Measurements from ENCODE around the gene DUOXA1. TPM values are rescaled to one million over a fixed set of nuclear protein-coding genes. Genes with fewer than 3 reads are reported as not detected.

Gene DUOXA1, protein sequence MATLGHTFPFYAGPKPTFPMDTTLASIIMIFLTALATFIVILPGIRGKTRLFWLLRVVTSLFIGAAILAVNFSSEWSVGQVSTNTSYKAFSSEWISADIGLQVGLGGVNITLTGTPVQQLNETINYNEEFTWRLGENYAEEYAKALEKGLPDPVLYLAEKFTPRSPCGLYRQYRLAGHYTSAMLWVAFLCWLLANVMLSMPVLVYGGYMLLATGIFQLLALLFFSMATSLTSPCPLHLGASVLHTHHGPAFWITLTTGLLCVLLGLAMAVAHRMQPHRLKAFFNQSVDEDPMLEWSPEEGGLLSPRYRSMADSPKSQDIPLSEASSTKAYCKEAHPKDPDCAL
- total RNA-seq: not detected in 2 replicates

DNA sequence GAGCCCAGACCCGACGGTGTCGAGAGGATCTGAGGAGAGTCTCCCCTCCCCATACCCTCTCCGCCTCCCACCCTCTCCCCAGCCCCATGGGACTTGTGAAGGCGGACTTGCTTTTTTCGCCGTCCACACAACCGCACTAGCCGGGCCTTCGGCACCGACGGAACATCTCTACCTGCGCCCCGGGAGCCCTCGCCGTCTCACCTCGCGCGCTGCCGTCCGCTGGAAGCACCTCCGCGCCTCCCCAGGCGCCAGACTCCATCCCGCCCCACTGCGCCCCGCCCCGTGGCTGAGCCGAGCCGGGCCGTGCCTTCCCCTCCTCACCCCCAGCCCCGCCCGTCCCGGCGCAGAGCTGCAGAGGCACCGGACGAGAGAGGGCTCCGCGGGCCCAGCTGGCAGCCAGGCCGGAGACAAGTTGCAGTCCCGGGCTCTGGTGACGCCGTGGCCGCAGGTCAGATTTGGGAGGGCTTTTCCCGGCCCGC, at the start of gene DUOXA1, which contains the start of gene DUOX1:
Gene DUOXA1 (minus strand): TSS at position 229 of the 479 bp plus-strand sequence. CDS start 6,865 bp downstream, outside the sequence.
Gene DUOX1 (plus strand): TSS at position 344 of the 479 bp plus-strand sequence. CDS start 1,973 bp downstream, outside the sequence.
- no peak for DNase-seq (ENCODE audit: extremely low read depth, low read depth, low spot score)

GRCh38 chr15:45177285-45177684, 47.6 kb upstream of the DUOXA1 start:
- DNase-seq (ENCODE audit: extremely low read depth, low read depth, low spot score): no peak

DNA sequence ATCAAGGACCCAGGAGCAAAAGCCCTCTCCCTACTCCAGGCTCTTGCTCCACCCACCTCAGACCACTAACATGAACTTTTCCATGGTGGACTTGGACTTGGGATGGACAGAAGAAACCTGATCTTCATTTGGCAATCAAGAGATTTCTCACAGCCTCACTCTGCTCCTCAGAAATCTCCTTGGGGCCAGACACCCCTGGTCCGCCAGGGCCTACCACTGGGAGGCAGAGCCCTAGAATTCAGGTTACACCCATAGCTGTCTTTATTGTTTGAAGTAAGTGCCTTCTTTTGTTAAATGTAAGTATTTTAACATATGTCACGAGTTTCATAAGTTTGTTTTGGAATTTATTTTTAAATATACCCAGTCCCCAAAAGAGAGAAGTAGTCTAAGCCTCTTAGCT, 44.9 kb upstream of the DUOXA1 start:
- DNase-seq (ENCODE audit: extremely low read depth, low read depth, low spot score): no peak

DNA sequence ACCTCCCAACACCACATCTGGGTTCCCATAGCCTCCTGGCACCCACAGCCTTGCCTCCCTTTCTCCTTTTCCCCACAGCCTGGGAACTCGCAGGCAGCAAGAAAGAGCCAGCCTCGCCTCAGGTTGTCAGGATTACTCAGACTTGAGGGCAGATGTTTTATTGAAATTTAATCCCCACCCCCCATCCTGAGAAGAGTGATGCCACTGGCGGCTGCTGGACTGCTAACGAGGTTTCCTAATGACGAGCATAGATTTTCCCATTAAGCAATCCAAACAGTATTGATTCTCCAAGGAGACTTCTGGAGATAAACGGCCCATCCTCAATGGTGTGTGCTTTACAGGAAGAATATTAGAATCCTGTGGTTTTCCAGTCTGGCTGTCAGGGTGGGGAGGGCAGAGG, 44.4 kb upstream of the DUOXA1 start:
- DNase-seq (ENCODE audit: extremely low read depth, low read depth, low spot score): no peak

- no peak for DNase-seq (ENCODE audit: extremely low read depth, low read depth, low spot score)
These were observed 42.2 kb upstream of the DUOXA1 start for GRCh38 chr15:45171912-45172311.

- no peak for DNase-seq (ENCODE audit: extremely low read depth, low read depth, low spot score)
These were observed 40.2 kb upstream of the DUOXA1 start for GRCh38 chr15:45169608-45170480.

GRCh38 chr15:45168751-45169551, 39.3 kb upstream of the DUOXA1 start:
- DNase-seq (ENCODE audit: extremely low read depth, low read depth, low spot score): no peak

DNA sequence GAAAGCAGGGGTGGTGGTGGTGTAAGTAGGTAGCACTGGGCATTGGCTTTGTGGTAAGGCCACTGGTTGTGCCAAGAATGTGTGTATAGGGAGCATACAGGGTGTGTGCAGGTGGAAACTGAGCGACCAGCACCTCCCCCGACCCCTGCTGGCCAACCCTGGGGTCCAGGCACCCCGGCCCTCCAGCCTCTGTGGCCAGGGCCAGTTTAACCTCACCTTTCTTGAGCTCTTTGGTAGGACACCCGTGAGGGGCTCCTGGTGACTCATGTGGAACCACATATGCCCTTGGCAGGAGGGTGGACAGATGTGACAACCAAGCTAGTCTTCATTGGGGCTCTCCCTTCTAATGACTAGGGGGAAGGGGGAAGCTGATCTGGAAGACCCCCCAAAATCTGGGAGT, 38.6 kb upstream of the DUOXA1 start:
- no peak for DNase-seq (ENCODE audit: extremely low read depth, low read depth, low spot score)

- DNase-seq (ENCODE audit: extremely low read depth, low read depth, low spot score): no peak
These were observed 38.0 kb upstream of the DUOXA1 start for GRCh38 chr15:45167631-45168205.

DNA sequence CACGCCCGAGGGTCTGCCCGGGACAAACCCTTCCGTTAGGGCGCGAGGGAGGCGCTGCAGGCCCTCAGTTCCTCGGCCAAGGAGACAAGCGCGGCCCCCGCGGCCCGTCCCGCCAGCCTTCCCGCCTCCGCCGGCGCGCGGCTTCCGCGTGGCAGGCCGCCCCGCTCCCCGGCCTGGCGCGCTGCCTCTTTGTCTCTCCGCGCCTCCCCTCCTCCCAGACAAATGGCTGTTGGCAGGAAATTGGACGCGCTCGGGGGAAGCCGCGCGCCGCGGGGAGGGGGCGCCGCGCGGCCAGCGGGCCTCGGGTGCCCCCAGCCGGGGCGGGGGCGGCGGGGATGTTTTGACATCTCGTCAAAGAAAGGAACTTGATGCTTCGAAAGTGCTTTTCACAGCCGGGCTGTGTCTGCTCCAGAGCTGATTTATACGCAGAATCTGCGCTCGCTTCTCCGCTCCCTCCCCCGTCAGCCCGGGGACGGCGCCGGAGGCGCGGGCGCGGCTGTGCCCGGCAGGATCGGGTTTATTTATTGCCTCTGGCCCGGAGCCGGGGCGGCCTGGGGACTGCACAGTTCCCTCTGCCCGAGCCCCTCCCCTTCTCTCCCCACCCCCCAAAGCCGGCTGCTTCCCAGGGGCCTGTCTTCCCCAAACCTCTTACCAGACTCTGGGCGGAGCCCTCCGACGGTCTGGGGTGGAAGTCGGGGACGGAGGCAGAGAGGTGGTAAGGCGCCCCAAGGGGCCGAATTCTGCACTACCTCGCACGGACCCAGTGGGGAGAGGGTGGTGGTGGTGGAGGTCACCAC, 37.4 kb upstream of the DUOXA1 start:
- peak; percentile 29 for DNase-seq (ENCODE audit: extremely low read depth, low read depth, low spot score)

DNA sequence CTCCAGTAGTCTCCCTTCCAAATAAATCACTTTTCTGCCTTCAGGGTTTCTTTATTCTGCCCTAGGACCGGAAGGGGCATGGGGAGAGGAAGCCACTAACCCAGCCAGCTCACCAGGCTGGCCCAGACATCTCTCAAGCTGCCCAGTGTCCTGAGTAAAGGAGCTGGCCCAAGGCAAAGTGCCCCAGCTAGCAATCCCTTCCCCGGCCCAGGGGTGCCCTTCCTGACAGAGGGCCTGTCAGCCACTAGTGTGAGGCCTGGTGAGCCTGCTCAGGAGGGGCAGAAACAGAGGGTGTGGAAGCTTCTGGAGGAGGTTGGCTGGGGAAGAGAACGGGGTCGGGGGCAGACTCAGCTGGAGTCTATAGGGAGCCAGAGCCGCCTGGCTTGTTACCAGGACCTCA, 35.9 kb upstream of the DUOXA1 start:
- no peak for DNase-seq (ENCODE audit: extremely low read depth, low read depth, low spot score)

DNA sequence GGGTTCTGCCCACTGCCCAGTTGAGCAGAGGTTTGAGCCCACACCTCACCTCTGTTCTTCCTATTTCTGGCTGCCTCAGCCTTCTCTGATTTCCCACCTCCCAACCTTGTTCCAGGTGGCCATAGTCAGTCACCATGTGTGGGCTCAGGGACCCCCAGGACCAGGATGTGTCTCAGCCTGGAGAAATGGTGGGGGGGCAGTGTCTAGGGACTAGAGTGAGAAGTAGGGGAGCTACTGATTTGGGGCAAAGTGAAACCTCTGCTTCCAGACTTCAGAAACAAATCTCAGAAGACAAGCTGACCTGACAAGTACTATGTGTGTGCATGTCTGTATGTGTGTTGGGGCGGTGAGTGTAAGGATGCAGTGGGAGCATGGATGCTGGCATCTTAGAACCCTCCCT, 35.2 kb upstream of the DUOXA1 start:
- no peak for DNase-seq (ENCODE audit: extremely low read depth, low read depth, low spot score)

DNA sequence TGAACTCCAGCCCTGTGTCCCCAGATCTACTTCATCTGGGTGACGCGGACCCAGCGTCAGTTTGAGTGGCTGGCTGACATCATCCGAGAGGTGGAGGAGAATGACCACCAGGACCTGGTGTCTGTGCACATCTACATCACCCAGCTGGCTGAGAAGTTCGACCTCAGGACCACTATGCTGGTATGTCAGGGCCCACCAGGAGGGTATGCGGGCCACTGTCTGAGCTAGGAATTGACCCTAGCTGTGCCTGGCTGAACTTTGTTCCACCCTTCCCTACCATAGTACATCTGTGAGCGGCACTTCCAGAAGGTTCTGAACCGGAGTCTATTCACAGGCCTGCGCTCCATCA, 33.8 kb upstream of the DUOXA1 start:
- DNase-seq (ENCODE audit: extremely low read depth, low read depth, low spot score): no peak

GRCh38 chr15:45162771-45163507, 33.3 kb upstream of the DUOXA1 start:
- DNase-seq (ENCODE audit: extremely low read depth, low read depth, low spot score): peak; percentile 37

GRCh38 chr15:45161666-45162065, 32.0 kb upstream of the DUOXA1 start:
- no peak for DNase-seq (ENCODE audit: extremely low read depth, low read depth, low spot score)

- no peak for DNase-seq (ENCODE audit: extremely low read depth, low read depth, low spot score)
These were observed 28.3 kb upstream of the DUOXA1 start for GRCh38 chr15:45157974-45158373.

- no peak for DNase-seq (ENCODE audit: extremely low read depth, low read depth, low spot score)
These were observed 27.2 kb upstream of the DUOXA1 start for GRCh38 chr15:45156744-45157455.

- DNase-seq (ENCODE audit: extremely low read depth, low read depth, low spot score): no peak
These were observed 26.1 kb upstream of the DUOXA1 start for GRCh38 chr15:45155739-45156138.
